GM12878 (cell line): ENCODE measurements around the gene KHNYN. TPM values are rescaled to one million over a fixed set of nuclear protein-coding genes. Genes with fewer than 3 reads are reported as not detected.

Source experiments
- ASH2L ChIP-seq: fragments of 300-600, 200-600 bp; sonication (generic); IDR thresholded peaks from 2 replicates; pipeline ENCODE4 v1.6.1; 2017; ENCODE audit warnings: low read depth, mild to moderate bottlenecking, borderline replicate concordance
- ATF3 ChIP-seq: IDR thresholded peaks from 2 replicates; pipeline ENCODE4 v1.6.1; 2011; ENCODE audit warnings: low read depth, mild to moderate bottlenecking, low read length, moderate library complexity, borderline replicate concordance; ENCODE audit errors: extremely low read depth
- CBFB ChIP-seq: IDR thresholded peaks from 2 replicates; pipeline ENCODE4 v1.6.1; 2016; ENCODE audit warnings: antibody characterized with exemption, low read depth
- DPF2 ChIP-seq: fragments of 450-650 bp; IDR thresholded peaks from 2 replicates; pipeline ENCODE4 v1.6.1; 2017; ENCODE audit warnings: mild to moderate bottlenecking
- E4F1 ChIP-seq: fragments of 450-650 bp; IDR thresholded peaks from 2 replicates; pipeline ENCODE4 v1.6.1; 2018; ENCODE audit warnings: borderline replicate concordance, mild to moderate bottlenecking; ENCODE audit not compliant: partially characterized antibody
- EED ChIP-seq: sonication (generic); IDR thresholded peaks from 2 replicates; pipeline ENCODE4 v1.6.1; 2016; ENCODE audit warnings: antibody characterized with exemption, low read depth
- FOXK2 ChIP-seq: fragments of 450-650 bp; IDR thresholded peaks from 2 replicates; pipeline ENCODE4 v1.6.1; 2017; ENCODE audit warnings: mild to moderate bottlenecking, moderate library complexity
- GATAD2B ChIP-seq: fragments of 450-650 bp; conservative IDR thresholded peaks from 2 replicates; pipeline ENCODE4 v1.6.1; 2017; ENCODE audit warnings: low read depth, mild to moderate bottlenecking, moderate library complexity
- JUND ChIP-seq: IDR thresholded peaks from 2 replicates; pipeline ENCODE4 v1.6.1; 2012; ENCODE audit warnings: low read depth, mild to moderate bottlenecking, low read length, improper control_type of control experiment, moderate library complexity
- LARP7 ChIP-seq: fragments of 450-650 bp; IDR thresholded peaks from 2 replicates; pipeline ENCODE4 v1.6.1; 2017; ENCODE audit warnings: mild to moderate bottlenecking
- MAX ChIP-seq: IDR thresholded peaks from 2 replicates; pipeline ENCODE4 v1.6.1; 2012; ENCODE audit warnings: low read depth, low read length, improper control_type of control experiment
- NFXL1 ChIP-seq: fragments of 450-650 bp; IDR thresholded peaks from 2 replicates; pipeline ENCODE4 v1.6.1; 2017; ENCODE audit warnings: antibody characterized with exemption, mild to moderate bottlenecking, borderline replicate concordance
- NR2C2 ChIP-seq: IDR thresholded peaks from 2 replicates; pipeline ENCODE4 v1.6.1; 2011; ENCODE audit warnings: borderline replicate concordance, low read depth; ENCODE audit not compliant: control insufficient read depth, insufficient read length
- POLR2A ChIP-seq: IDR thresholded peaks from 2 replicates; pipeline ENCODE4 v1.6.1; 2011; ENCODE audit warnings: low read depth, mild to moderate bottlenecking, low read length
- RAD51 ChIP-seq: fragments of 450-650 bp; IDR thresholded peaks from 2 replicates; pipeline ENCODE4 v1.6.1; 2016; ENCODE audit warnings: moderate library complexity, mild to moderate bottlenecking, inconsistent platforms
- RUNX3 ChIP-seq: IDR thresholded peaks from 2 replicates; pipeline ENCODE4 v1.6.1; 2012; ENCODE audit warnings: low read length, inconsistent platforms
- SREBF1 ChIP-seq: IDR thresholded peaks from 2 replicates; pipeline ENCODE4 v1.6.1; 2012; ENCODE audit warnings: mild to moderate bottlenecking, low read length
- SUZ12 ChIP-seq: fragments of 200-600 bp; sonication (generic); IDR thresholded peaks from one replicate; pipeline ENCODE4 v1.6.1; 2018; ENCODE audit warnings: antibody characterized with exemption, mild to moderate bottlenecking; ENCODE audit not compliant: unreplicated experiment
- TCF12 ChIP-seq: IDR thresholded peaks from 2 replicates; pipeline ENCODE4 v1.6.1; 2011; ENCODE audit warnings: low read depth, mild to moderate bottlenecking, low read length
- ZNF207 ChIP-seq: fragments of 450-650 bp; IDR thresholded peaks from 2 replicates; pipeline ENCODE4 v1.6.1; 2014; ENCODE audit warnings: antibody characterized with exemption, mild to moderate bottlenecking, borderline replicate concordance
- ZNF687 ChIP-seq: fragments of 450-650 bp; IDR thresholded peaks from 2 replicates; pipeline ENCODE4 v1.6.1; 2017; ENCODE audit warnings: mild to moderate bottlenecking, moderate library complexity
- polyA plus RNA-seq, 11 experiments: library from polyadenylated mRNA; depleted of rRNA in 4 of 11; unstranded in 6 of 11; stranded (reverse) in 5 of 11; fragments of >200 nt; fragmentation: Nextera tagmentation in 4 of 11; fragmentation: Illumina TruSeq in 1 of 11; extraction: Ambion mirVana in 4 of 11; extraction: Trizol in 1 of 11; gene quantifications; 1 replicate in 1 of 11; 2 replicates in 10 of 11; pipeline versions ENCODE4 v1.2.1 to v1.2.3, GENCODE V29; 2011 to 2016; ENCODE audit warnings: inconsistent platforms in 2 of 11, missing spikeins in 2 of 11, low read depth in 1 of 11
- total RNA-seq, 4 experiments: library from RNA; depleted of rRNA in 3 of 4; stranded (reverse); fragments of >200 nt in 3 of 4; fragmentation: Illumina TruSeq in 1 of 4; extraction: Trizol in 1 of 4; gene quantifications; 2 replicates each; pipeline versions ENCODE4 v1.2.1 to v1.2.3, GENCODE V29; 2013 to 2021
- TF ChIP-seq, protein P1 (sequence below): fragments of 450-650 bp; IDR thresholded peaks from 2 replicates; pipeline ENCODE4 v1.6.1; 2017; ENCODE audit warnings: mild to moderate bottlenecking, low read depth, inconsistent platforms; ENCODE audit not compliant: poor library complexity, severe bottlenecking

Gene KHNYN
- total and polyA plus RNA-seq, 10 of the 15 experiments (the other 5 are each of a cell fraction or from before 2014, with no cell fraction given), result 1.4 to 34.7 (median 21.5) TPM

DNA sequence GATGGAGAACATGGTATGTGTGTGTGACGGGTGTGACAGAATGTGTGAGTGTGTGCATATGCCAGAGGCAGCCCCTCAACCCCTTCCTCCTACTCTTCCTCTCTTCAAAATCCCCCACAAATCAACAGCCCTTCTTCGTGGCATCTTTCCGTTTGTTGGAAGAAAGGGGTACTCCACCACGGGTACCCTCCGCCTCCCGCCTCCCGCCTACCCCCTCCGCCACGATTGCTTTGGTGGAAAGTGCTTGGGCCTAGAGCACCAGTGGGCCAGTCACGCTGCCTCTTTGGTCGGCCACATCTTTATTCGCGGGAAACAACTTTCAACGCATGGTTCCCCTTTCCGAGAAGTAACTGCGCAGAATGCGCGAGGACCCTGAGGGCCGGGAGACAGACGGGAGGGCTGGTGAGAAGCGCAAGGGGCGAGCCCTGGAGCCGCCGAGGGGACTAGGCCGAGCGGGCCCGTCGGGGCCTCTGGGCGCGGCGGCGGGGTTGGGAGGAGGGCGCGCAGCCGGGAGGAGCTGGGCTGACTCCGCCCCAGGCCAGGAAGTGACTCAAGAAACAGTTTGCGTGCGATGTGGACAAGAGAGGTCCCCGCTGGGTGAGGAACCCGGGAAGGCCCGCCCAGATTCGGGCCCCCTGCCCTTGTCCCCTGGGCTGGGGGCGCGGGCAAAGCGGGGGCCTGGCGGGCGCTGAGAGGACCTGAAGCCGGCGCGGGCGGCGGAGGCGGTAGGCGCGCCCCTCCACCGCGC, at the start of gene KHNYN, which contains the start of gene CBLN3 (continued):
- peak; percentile 36 for TF ChIP-seq E4F1
- no peak for TF ChIP-seq NR2C2
- TF ChIP-seq DPF2, result peak; percentile 80
- peak; percentile 94 for TF ChIP-seq ZNF687
- 0 out of 2 replicates have a peak, but pooled peaks have one; percentile 55 for TF ChIP-seq LARP7
- TF ChIP-seq RAD51, result no peak
- no peak for TF ChIP-seq NFXL1
- no peak for TF ChIP-seq JUND
- no peak; the same call in 1 of the 2 replicates for TF ChIP-seq FOXK2
- TF ChIP-seq ASH2L, result no peak
- TF ChIP-seq SUZ12, result no peak
- peak; percentile 95 for TF ChIP-seq GATAD2B
- no peak for TF ChIP-seq EED
- TF ChIP-seq SREBF1, result no peak
- peak; percentile 97 for TF ChIP-seq POLR2A
- TF ChIP-seq ATF3, result no peak
- TF ChIP-seq TCF12, result peak; percentile 34; the same call in 1 of the 2 replicates
- peak; percentile 24; the same call in 1 of the 2 replicates for TF ChIP-seq RUNX3
- TF ChIP-seq, protein P1, sequence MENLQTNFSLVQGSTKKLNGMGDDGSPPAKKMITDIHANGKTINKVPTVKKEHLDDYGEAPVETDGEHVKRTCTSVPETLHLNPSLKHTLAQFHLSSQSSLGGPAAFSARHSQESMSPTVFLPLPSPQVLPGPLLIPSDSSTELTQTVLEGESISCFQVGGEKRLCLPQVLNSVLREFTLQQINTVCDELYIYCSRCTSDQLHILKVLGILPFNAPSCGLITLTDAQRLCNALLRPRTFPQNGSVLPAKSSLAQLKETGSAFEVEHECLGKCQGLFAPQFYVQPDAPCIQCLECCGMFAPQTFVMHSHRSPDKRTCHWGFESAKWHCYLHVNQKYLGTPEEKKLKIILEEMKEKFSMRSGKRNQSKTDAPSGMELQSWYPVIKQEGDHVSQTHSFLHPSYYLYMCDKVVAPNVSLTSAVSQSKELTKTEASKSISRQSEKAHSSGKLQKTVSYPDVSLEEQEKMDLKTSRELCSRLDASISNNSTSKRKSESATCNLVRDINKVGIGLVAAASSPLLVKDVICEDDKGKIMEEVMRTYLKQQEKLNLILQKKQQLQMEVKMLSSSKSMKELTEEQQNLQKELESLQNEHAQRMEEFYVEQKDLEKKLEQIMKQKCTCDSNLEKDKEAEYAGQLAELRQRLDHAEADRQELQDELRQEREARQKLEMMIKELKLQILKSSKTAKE, result no peak
- 0 out of 2 replicates have a peak, but pooled peaks have one; percentile 39 for TF ChIP-seq ZNF207
- TF ChIP-seq CBFB, result no peak; the same call in 1 of the 2 replicates
- TF ChIP-seq MAX, result no peak; the same call in 1 of the 2 replicates
